CD4-positive, alpha-beta memory T cell (primary cell): ENCODE data around the gene HSD17B8. TPM values are rescaled to one million over a fixed set of nuclear protein-coding genes. Genes with fewer than 3 reads are reported as not detected.
A peak's percentile ranks its signal among the peaks of the same experiment; 100 is the strongest.

Source experiments
- CTCF ChIA-PET: fragments of 350-600 bp; sonication (Branson Sonifier 250); formaldehyde crosslinking; loops from one replicate; lab custom pipeline; 2021; ENCODE audit warnings: inconsistent platforms; ENCODE audit not compliant: partially characterized antibody; lab: Charles Lee
- POLR2A ChIA-PET: fragments of 350-600 bp; sonication (Branson Sonifier 250); formaldehyde crosslinking; loops from one replicate; lab custom pipeline; 2021; ENCODE audit not compliant: partially characterized antibody; lab: Charles Lee
- DNase-seq, 5 donors: peaks; one replicate each; pipeline versions ENCODE4 v3.0.0 to v3.0.0-alpha.2; 2020 to 2022; ENCODE audit warnings: mixed read lengths in 1 of 5
- H3K27ac ChIP-seq: one replicate; pipeline ENCODE4 v1.7.0; 2013; ENCODE audit warnings: low read depth, low read length
- H3K27me3 ChIP-seq: 2 replicates; pipeline ENCODE4 v1.7.0; 2013; ENCODE audit warnings: mild to moderate bottlenecking, low read length, moderate library complexity; ENCODE audit not compliant: insufficient read depth
- H3K36me3 ChIP-seq: 2 replicates; pipeline ENCODE4 v1.7.0; 2013; ENCODE audit warnings: mild to moderate bottlenecking, low read length, moderate library complexity; ENCODE audit not compliant: insufficient read depth
- H3K4me1 ChIP-seq: 2 replicates; pipeline ENCODE4 v1.7.0; 2013; ENCODE audit warnings: mild to moderate bottlenecking, low read length, moderate library complexity; ENCODE audit not compliant: insufficient read depth
- H3K4me3 ChIP-seq, 2 donors: one replicate each; pipeline ENCODE4 v1.7.0; 2013; ENCODE audit warnings: low read length in 2 of 2, mild to moderate bottlenecking in 1 of 2
- H3K9me3 ChIP-seq, 2 donors: one replicate each; pipeline ENCODE4 v1.7.0; 2013; ENCODE audit warnings: low read length in 2 of 2, control low read depth in 1 of 2; ENCODE audit not compliant: control insufficient read depth in 1 of 2
- H3K27ac Mint-ChIP-seq, 7 donors: one replicate each; pipeline ENCODE4 v1.8.0; 2020 to 2021; ENCODE audit warnings: mixed read lengths in 7 of 7, mild to moderate bottlenecking in 6 of 7, inconsistent platforms in 3 of 7, moderate library complexity in 3 of 7
- H3K27me3 Mint-ChIP-seq, 2 donors: one replicate each; pipeline ENCODE4 v1.8.0; 2020 to 2021; ENCODE audit warnings: mixed read lengths in 2 of 2
- H3K36me3 Mint-ChIP-seq, 2 donors: one replicate each; pipeline ENCODE4 v1.8.0; 2020 to 2021; ENCODE audit warnings: mixed read lengths in 2 of 2, inconsistent platforms in 1 of 2, mild to moderate bottlenecking in 1 of 2
- H3K4me1 Mint-ChIP-seq, 4 donors: one replicate each; pipeline ENCODE4 v1.8.0; 2020 to 2021; ENCODE audit warnings: mixed read lengths in 4 of 4, mild to moderate bottlenecking in 1 of 4
- H3K4me3 Mint-ChIP-seq, 8 donors: one replicate each; pipeline ENCODE4 v1.8.0; 2020 to 2021; ENCODE audit warnings: mixed read lengths in 8 of 8, mild to moderate bottlenecking in 7 of 8, moderate library complexity in 6 of 8, inconsistent platforms in 3 of 8
- H3K9me3 Mint-ChIP-seq, 8 donors: one replicate each; pipeline ENCODE4 v1.8.0; 2020 to 2021; ENCODE audit warnings: mixed read lengths in 8 of 8, mild to moderate bottlenecking in 5 of 8, inconsistent platforms in 3 of 8, moderate library complexity in 1 of 8
- intact Hi-C: fragments of 100-400 bp; cut with micrococcal nuclease; formaldehyde crosslinking; loops from one replicate; pipeline ENCODE4 v1.15.1; 2023
- polyA plus RNA-seq, 2 donors: library from polyadenylated mRNA; unstranded; fragments of 300-500 nt; fragmentation: Illumina TruSeq; gene quantifications; one replicate each; pipeline ENCODE4 v1.2.3, GENCODE V29; 2021
- total RNA-seq, 2 experiments: library from RNA; stranded (reverse); gene quantifications; one replicate each; pipeline ENCODE4 v1.2.3, GENCODE V29; 2021

The HSD17B8 gene
- total and polyA plus RNA-seq, 4 experiments from 2014 or later: 20.2 to 77.3 (median 39.9) TPM

GRCh38 chr6:33161354-33162331 lies 42.8 kb upstream of the HSD17B8 start:
- CTCF ChIA-PET: interaction anchor here (1.1 to 8.5 kb wide), 10 partner anchors 12 to 147 kb away, joined by 3 to 105 read pairs (median 6); partner anchors contain the start of genes RGL2, RXRB and SLC39A7
- peak overlapping the region in 6 of 7 donors; percentile 45 to 91 (median 86) for H3K27ac Mint-ChIP-seq
- peaks cover 2 to 8% of the 10 kb centered on the region in 2 donors for H3K27me3 Mint-ChIP-seq
- peaks cover 0 to 2% (median 0%) of the 10 kb centered on the region in 8 donors for H3K9me3 Mint-ChIP-seq
- peak overlapping the region; percentile 83 to 92 (median 89) for H3K4me3 Mint-ChIP-seq
- Histone ChIP-seq H3K4me3 (peak overlapping the region; percentile 23 to 54), H3K4me1 (peaks cover 5% of the 10 kb centered on the region), H3K9me3 (no peaks in the 10 kb centered on the region), H3K36me3 (no peaks in the 10 kb centered on the region), H3K27me3 (no peaks in the 10 kb centered on the region), H3K27ac (no peak overlapping the region)
- no peaks in the 10 kb centered on the region for H3K36me3 Mint-ChIP-seq
- intact Hi-C loops: loop anchor here (1.0 kb wide), 2 partner anchors 36 to 87 kb away; no protein-coding TSS in a partner anchor
- peaks cover 1 to 11% (median 8%) of the 10 kb centered on the region in 4 donors for H3K4me1 Mint-ChIP-seq
- DNase-seq: peak; percentile 75 to 84 (median 77)
- POLR2A ChIA-PET: interaction anchor here (0.7 to 5.6 kb wide), 9 partner anchors 32 to 138 kb away, joined by 3 to 60 read pairs (median 4); partner anchors contain the start of genes B3GALT4, RING1 and VPS52

GRCh38 chr6:33163540-33163939 lies 40.9 kb upstream of the HSD17B8 start:
- Histone ChIP-seq H3K27me3 (no peaks in the 10 kb centered on the region), H3K4me1 (peaks cover 5% of the 10 kb centered on the region), H3K9me3 (no peaks in the 10 kb centered on the region), H3K4me3 (no peak overlapping the region), H3K36me3 (no peaks in the 10 kb centered on the region), H3K27ac (no peak overlapping the region)
- Mint-ChIP-seq H3K9me3 (peaks cover 0 to 2% (median 0%) of the 10 kb centered on the region in 8 donors), H3K36me3 (no peaks in the 10 kb centered on the region), H3K4me3 (no peak overlapping the region), H3K4me1 (peaks cover 1 to 11% (median 8%) of the 10 kb centered on the region in 4 donors), H3K27me3 (peaks cover 2 to 7% of the 10 kb centered on the region in 2 donors), H3K27ac (peak overlapping the region in 1 of 7 donors; percentile 66)
- intact Hi-C loops: no loop called here
- DNase-seq: no peak
- CTCF ChIA-PET: interaction anchor here (1.4 to 8.5 kb wide), 3 partner anchors 14 to 84 kb away, joined by 4 to 105 read pairs (median 55); partner anchors contain the start of genes RXRB and SLC39A7
- POLR2A ChIA-PET: interaction anchor here (3.0 to 5.6 kb wide), 2 partner anchors 45 to 85 kb away, joined by 13 to 60 read pairs; partner anchors contain the start of gene RING1

GRCh38 chr6:33164176-33164575 lies 40.3 kb upstream of the HSD17B8 start:
- Mint-ChIP-seq H3K36me3 (no peaks in the 10 kb centered on the region), H3K4me3 (peak overlapping the region in 1 of 8 donors; percentile 51), H3K9me3 (peaks cover 0 to 2% (median 0%) of the 10 kb centered on the region in 8 donors), H3K27ac (peak overlapping the region in 1 of 7 donors; percentile 68), H3K27me3 (peaks cover 2 to 7% of the 10 kb centered on the region in 2 donors), H3K4me1 (peaks cover 1 to 11% (median 8%) of the 10 kb centered on the region in 4 donors)
- Histone ChIP-seq H3K36me3 (no peaks in the 10 kb centered on the region), H3K27me3 (no peaks in the 10 kb centered on the region), H3K9me3 (no peaks in the 10 kb centered on the region), H3K4me3 (no peak overlapping the region), H3K4me1 (peaks cover 5% of the 10 kb centered on the region), H3K27ac (no peak overlapping the region)
- CTCF ChIA-PET: interaction anchor here (1.4 to 8.5 kb wide), 3 partner anchors 15 to 84 kb away, joined by 4 to 105 read pairs (median 55); partner anchors contain the start of genes RXRB and SLC39A7
- DNase-seq: no peak
- POLR2A ChIA-PET: no interaction called here
- intact Hi-C loops: no loop called here

GRCh38 chr6:33164665-33165373 lies 39.6 kb upstream of the HSD17B8 start:
- Histone ChIP-seq H3K36me3 (no peaks in the 10 kb centered on the region), H3K4me3 (no peak overlapping the region), H3K27ac (no peak overlapping the region), H3K27me3 (no peaks in the 10 kb centered on the region), H3K9me3 (no peaks in the 10 kb centered on the region), H3K4me1 (peaks cover 5% of the 10 kb centered on the region)
- POLR2A ChIA-PET: no interaction called here
- no peak overlapping the region for H3K27ac Mint-ChIP-seq
- no peaks in the 10 kb centered on the region for H3K36me3 Mint-ChIP-seq
- peaks cover 2 to 7% of the 10 kb centered on the region in 2 donors for H3K27me3 Mint-ChIP-seq
- H3K4me1 Mint-ChIP-seq: peaks cover 1 to 11% (median 8%) of the 10 kb centered on the region in 4 donors
- intact Hi-C loops: no loop called here
- CTCF ChIA-PET: interaction anchor here (1.4 to 8.5 kb wide), 3 partner anchors 15 to 83 kb away, joined by 4 to 105 read pairs (median 55); partner anchors contain the start of genes RXRB and SLC39A7
- H3K4me3 Mint-ChIP-seq: peak overlapping the region in 1 of 8 donors; percentile 43
- no peak for DNase-seq
- peaks cover 0 to 2% (median 0%) of the 10 kb centered on the region in 8 donors for H3K9me3 Mint-ChIP-seq

- no peak overlapping the region for H3K27ac Mint-ChIP-seq
Observed at GRCh38 chr6:33165581-33166258, 38.7 kb upstream of the HSD17B8 start.

GRCh38 chr6:33166363-33166762 lies 38.1 kb upstream of the HSD17B8 start:
- peaks cover 2% of the 10 kb centered on the region in 2 donors for H3K27me3 Mint-ChIP-seq
- no peak overlapping the region for H3K4me3 Mint-ChIP-seq
- ChIA-PET CTCF (no interaction called here), POLR2A (no interaction called here)
- H3K27me3 ChIP-seq: no peaks in the 10 kb centered on the region
- no peak for DNase-seq
- no peaks in the 10 kb centered on the region for H3K36me3 Mint-ChIP-seq
- H3K4me1 ChIP-seq: peaks cover 5% of the 10 kb centered on the region
- H3K36me3 ChIP-seq: no peaks in the 10 kb centered on the region
- H3K27ac ChIP-seq: no peak overlapping the region
- intact Hi-C loops: no loop called here
- H3K4me1 Mint-ChIP-seq: peaks cover 1 to 7% (median 4%) of the 10 kb centered on the region in 4 donors
- no peak overlapping the region for H3K4me3 ChIP-seq
- H3K27ac Mint-ChIP-seq: no peak overlapping the region
- H3K9me3 ChIP-seq: no peaks in the 10 kb centered on the region
- H3K9me3 Mint-ChIP-seq: peaks cover 0 to 2% (median 0%) of the 10 kb centered on the region in 8 donors

More at GRCh38 chr6:33165581-33166258, 38.7 kb upstream of the HSD17B8 start:
- intact Hi-C loops: no loop called here
- no peak overlapping the region for H3K4me3 Mint-ChIP-seq
- ChIA-PET POLR2A (no interaction called here), CTCF (no interaction called here)
- peaks cover 5% of the 10 kb centered on the region for H3K4me1 ChIP-seq
- H3K9me3 Mint-ChIP-seq: peaks cover 0 to 2% (median 0%) of the 10 kb centered on the region in 8 donors
- no peak for DNase-seq
- no peaks in the 10 kb centered on the region for H3K27me3 ChIP-seq
- peaks cover 1 to 11% (median 8%) of the 10 kb centered on the region in 4 donors for H3K4me1 Mint-ChIP-seq
- peaks cover 2 to 7% of the 10 kb centered on the region in 2 donors for H3K27me3 Mint-ChIP-seq
- H3K27ac ChIP-seq: no peak overlapping the region
- no peaks in the 10 kb centered on the region for H3K9me3 ChIP-seq
- H3K4me3 ChIP-seq: no peak overlapping the region
- no peaks in the 10 kb centered on the region for H3K36me3 ChIP-seq
- no peaks in the 10 kb centered on the region for H3K36me3 Mint-ChIP-seq
